SK-N-SH (cell line): ENCODE results near the gene MLLT3.

Source experiments
- CTCF ChIP-seq: fragments of 200-600 bp; sonication (generic); IDR thresholded peaks from 2 replicates; pipeline ENCODE4 v1.6.1; 2017; ENCODE audit warnings: antibody characterized with exemption, mild to moderate bottlenecking, moderate library complexity
- EP300 ChIP-seq, 2 experiments: IDR thresholded peaks; 2 replicates each; pipeline versions ENCODE4 v1.4.0 to v1.6.1; 2012; ENCODE audit warnings: borderline replicate concordance in 1 of 2, low read depth in 1 of 2, low read length in 1 of 2
- SIN3A ChIP-seq: IDR thresholded peaks from 2 replicates; pipeline ENCODE4 v1.6.1; 2012; ENCODE audit warnings: low read depth, mild to moderate bottlenecking, low read length, moderate library complexity, borderline replicate concordance

GRCh38 chr9:20417373-20418080 is 204.8 kb downstream of the MLLT3 start:
- TF ChIP-seq SIN3A = no peak
- TF ChIP-seq CTCF = no peak
- no peak for TF ChIP-seq EP300 (IDR thresholded peaks at IDR 0.05; ENCODE audit: borderline replicate concordance in 1 of 2, low read depth in 1 of 2, low read length in 1 of 2)
